ENCODE results near the gene SLC29A1. TPM values are rescaled to one million over a fixed set of nuclear protein-coding genes. Genes with fewer than 3 reads are reported as not detected.
A peak's percentile ranks its signal among the peaks of the same experiment; 100 is the strongest.

The SLC29A1 gene
- total and polyA plus RNA-seq, 2 donors (not counting 3 experiments of a cell fraction or from before 2014, with no cell fraction given): 202 to 539 TPM

- no peaks in the 10 kb centered on the region for H4K20me1 ChIP-seq (replicated peaks; ENCODE audit: control insufficient read depth, extremely low read depth, insufficient read depth, low read length)
- dilution Hi-C loops (cut with MboI; ENCODE audit: extremely low pct_ligation_motif_present, low sequenced_read_pairs) (no loop called here), intact Hi-C loops (cut with micrococcal nuclease) (no loop called here)
- peak overlapping the region; percentile 68 for H3K9ac ChIP-seq (replicated peaks; ENCODE audit: extremely low read depth, insufficient read depth, low read length)
- H3K36me3 ChIP-seq (ENCODE audit: control insufficient read depth in 2 of 2, extremely low read depth in 1 of 2, insufficient read depth in 2 of 2, low read length in 2 of 2): peaks cover 3 to 21% of the 10 kb centered on the region in 2 experiments
- H3K27me3 ChIP-seq (ENCODE audit: control insufficient read depth in 2 of 2, insufficient read depth in 2 of 2, low read length in 2 of 2): no peaks in the 10 kb centered on the region
- DNase-seq (ENCODE audit: low read depth, low spot score) (no peak), FAIRE-seq (no peak)
- H3K4me2 ChIP-seq (ENCODE audit: insufficient read depth, low read length): peak overlapping the region; percentile 88
- peak overlapping the region; percentile 76 for H3K27ac ChIP-seq (ENCODE audit: insufficient read depth, low read depth, low read length)
- no peaks in the 10 kb centered on the region for H3K9me1 ChIP-seq (replicated peaks; ENCODE audit: control insufficient read depth, extremely low read depth, insufficient read depth, low read length)
- peak overlapping the region in 2 of 3 experiments; percentile 63 to 78 for H3K4me3 ChIP-seq (replicated peaks in 1 of 3; ENCODE audit: insufficient read depth in 1 of 3, low read depth in 1 of 3, low read length in 3 of 3)
- TF ChIP-seq JUN (IDR thresholded peaks at IDR 0.05; ENCODE audit: borderline replicate concordance, insufficient read depth, insufficient read length, low read depth) (no peak), POLR2AphosphoS5 (IDR thresholded peaks at IDR 0.05; ENCODE audit: insufficient read depth, low read depth, low read length) (no peak), FOS (IDR thresholded peaks at IDR 0.05; ENCODE audit: borderline replicate concordance, insufficient read depth, low read length) (no peak), MYC (IDR thresholded peaks at IDR 0.05; ENCODE audit: low read depth, low read length) (no peak)
- ChIA-PET CTCF (interaction anchor here (1.2 to 1.6 kb wide), 2 partner anchors 8 to 20 kb away, joined by 3 read pairs; no protein-coding TSS in a partner anchor), POLR2A (interaction anchor here (1.4 kb wide), 2 partner anchors 16 to 43 kb away, joined by 3 read pairs; partner anchors contain the start of gene HSP90AB1)
- H3K9me3 ChIP-seq (replicated peaks; ENCODE audit: control insufficient read depth, insufficient read depth, low read length): no peaks in the 10 kb centered on the region
- H2AFZ ChIP-seq (ENCODE audit: low read depth, low read length): no peak overlapping the region
- H3K4me1 ChIP-seq (ENCODE audit: control insufficient read depth, extremely low read depth, insufficient read depth, low read length): peaks cover 30% of the 10 kb centered on the region
- H3K79me2 ChIP-seq (ENCODE audit: control insufficient read depth, insufficient read depth, low read length): peaks cover 26% of the 10 kb centered on the region
- BruUV-seq (replicated peaks): no TSS peak
These were observed 39.3 kb downstream of the SLC29A1 start for GRCh38 chr6:44262467-44263353.
